ENCODE data around the gene C20orf202.

Gene C20orf202

GRCh38 chr20:1191299-1191698 lies 12.0 kb upstream of the C20orf202 start:
- Histone ChIP-seq H3K4me3 (ENCODE audit: low read length) (no peak overlapping the region), H3K27ac (ENCODE audit: low read length) (no peak overlapping the region), H3K27me3 (ENCODE audit: control insufficient read depth, insufficient read depth, low read length) (peaks cover 1% of the 10 kb centered on the region; the same call in 1 of the 2 replicates), H3K36me3 (ENCODE audit: control insufficient read depth, insufficient read depth, low read length) (no peaks in the 10 kb centered on the region), H3K4me1 (ENCODE audit: control insufficient read depth, insufficient read depth, low read length) (peaks cover 4% of the 10 kb centered on the region), H3K9me3 (ENCODE audit: control insufficient read depth, insufficient read depth, low read length) (no peaks in the 10 kb centered on the region)
- no peak for DNase-seq (ENCODE audit: low read depth, low spot score)
- no CpG with 5 or more reads among the region's 3 CpGs for WGBS (ENCODE audit: insufficient coverage, insufficient read length)

GRCh38 chr20:1195226-1195625 lies 8.0 kb upstream of the C20orf202 start:
- no CpG with 5 or more reads among the region's 1 CpG for WGBS (ENCODE audit: insufficient coverage, insufficient read length)
- Histone ChIP-seq H3K27me3 (ENCODE audit: control insufficient read depth, insufficient read depth, low read length) (peaks cover 1% of the 10 kb centered on the region; the same call in 1 of the 2 replicates), H3K4me3 (ENCODE audit: low read length) (no peak overlapping the region), H3K9me3 (ENCODE audit: control insufficient read depth, insufficient read depth, low read length) (no peaks in the 10 kb centered on the region), H3K36me3 (ENCODE audit: control insufficient read depth, insufficient read depth, low read length) (no peaks in the 10 kb centered on the region), H3K27ac (ENCODE audit: low read length) (no peak overlapping the region), H3K4me1 (ENCODE audit: control insufficient read depth, insufficient read depth, low read length) (no peaks in the 10 kb centered on the region)
- no peak for DNase-seq (ENCODE audit: low read depth, low spot score)

GRCh38 chr20:1196634-1197033 lies 6.6 kb upstream of the C20orf202 start:
- Histone ChIP-seq H3K27ac (ENCODE audit: low read length) (no peak overlapping the region), H3K9me3 (ENCODE audit: control insufficient read depth, insufficient read depth, low read length) (no peaks in the 10 kb centered on the region), H3K36me3 (ENCODE audit: control insufficient read depth, insufficient read depth, low read length) (no peaks in the 10 kb centered on the region), H3K27me3 (ENCODE audit: control insufficient read depth, insufficient read depth, low read length) (no peaks in the 10 kb centered on the region), H3K4me3 (ENCODE audit: low read length) (no peak overlapping the region), H3K4me1 (ENCODE audit: control insufficient read depth, insufficient read depth, low read length) (no peaks in the 10 kb centered on the region)
- no CpG with 5 or more reads among the region's 2 CpGs for WGBS (ENCODE audit: insufficient coverage, insufficient read length)
- DNase-seq (ENCODE audit: low read depth, low spot score): no peak

GRCh38 chr20:1197801-1198200 lies 5.5 kb upstream of the C20orf202 start:
- Histone ChIP-seq H3K36me3 (ENCODE audit: control insufficient read depth, insufficient read depth, low read length) (no peaks in the 10 kb centered on the region), H3K27me3 (ENCODE audit: control insufficient read depth, insufficient read depth, low read length) (no peaks in the 10 kb centered on the region), H3K4me3 (ENCODE audit: low read length) (no peak overlapping the region), H3K4me1 (ENCODE audit: control insufficient read depth, insufficient read depth, low read length) (no peaks in the 10 kb centered on the region), H3K27ac (ENCODE audit: low read length) (no peak overlapping the region), H3K9me3 (ENCODE audit: control insufficient read depth, insufficient read depth, low read length) (no peaks in the 10 kb centered on the region)
- no CpG with 5 or more reads among the region's 7 CpGs for WGBS (ENCODE audit: insufficient coverage, insufficient read length)
- DNase-seq (ENCODE audit: low read depth, low spot score): no peak

GRCh38 chr20:1198751-1199150 lies 4.5 kb upstream of the C20orf202 start:
- DNase-seq (ENCODE audit: low read depth, low spot score): no peak
- no peaks in the 10 kb centered on the region for H3K36me3 ChIP-seq (ENCODE audit: control insufficient read depth, insufficient read depth, low read length)
- H3K27me3 ChIP-seq (ENCODE audit: control insufficient read depth, insufficient read depth, low read length): no peaks in the 10 kb centered on the region
- H3K4me3 ChIP-seq (ENCODE audit: low read length): no peak overlapping the region
- no peaks in the 10 kb centered on the region for H3K9me3 ChIP-seq (ENCODE audit: control insufficient read depth, insufficient read depth, low read length)
- H3K27ac ChIP-seq (ENCODE audit: low read length): no peak overlapping the region
- WGBS (ENCODE audit: insufficient coverage, insufficient read length): no CpG with 5 or more reads among the region's 5 CpGs
- H3K4me1 ChIP-seq (ENCODE audit: control insufficient read depth, insufficient read depth, low read length): no peaks in the 10 kb centered on the region

- Histone ChIP-seq H3K4me1 (ENCODE audit: control insufficient read depth, insufficient read depth, low read length) (no peaks in the 10 kb centered on the region), H3K27ac (ENCODE audit: low read length) (no peak overlapping the region), H3K9me3 (ENCODE audit: control insufficient read depth, insufficient read depth, low read length) (no peaks in the 10 kb centered on the region), H3K36me3 (ENCODE audit: control insufficient read depth, insufficient read depth, low read length) (no peaks in the 10 kb centered on the region), H3K27me3 (ENCODE audit: control insufficient read depth, insufficient read depth, low read length) (no peaks in the 10 kb centered on the region), H3K4me3 (ENCODE audit: low read length) (no peak overlapping the region)
- no CpG with 5 or more reads among the region's 7 CpGs for WGBS (ENCODE audit: insufficient coverage, insufficient read length)
- no peak for DNase-seq (ENCODE audit: low read depth, low spot score)
Observed at GRCh38 chr20:1199212-1199873, 3.9 kb upstream of the C20orf202 start.

GRCh38 chr20:1199964-1200363 lies 3.3 kb upstream of the C20orf202 start:
- DNase-seq (ENCODE audit: low read depth, low spot score): no peak
- H3K9me3 ChIP-seq (ENCODE audit: control insufficient read depth, insufficient read depth, low read length): no peaks in the 10 kb centered on the region
- H3K4me1 ChIP-seq (ENCODE audit: control insufficient read depth, insufficient read depth, low read length): no peaks in the 10 kb centered on the region
- no CpG with 5 or more reads among the region's 1 CpG for WGBS (ENCODE audit: insufficient coverage, insufficient read length)
- H3K27me3 ChIP-seq (ENCODE audit: control insufficient read depth, insufficient read depth, low read length): no peaks in the 10 kb centered on the region
- H3K4me3 ChIP-seq (ENCODE audit: low read length): no peak overlapping the region
- H3K36me3 ChIP-seq (ENCODE audit: control insufficient read depth, insufficient read depth, low read length): no peaks in the 10 kb centered on the region
- no peak overlapping the region for H3K27ac ChIP-seq (ENCODE audit: low read length)

- H3K36me3 ChIP-seq (ENCODE audit: control insufficient read depth, insufficient read depth, low read length): no peaks in the 10 kb centered on the region
- no peaks in the 10 kb centered on the region for H3K27me3 ChIP-seq (ENCODE audit: control insufficient read depth, insufficient read depth, low read length)
- no peak for DNase-seq (ENCODE audit: low read depth, low spot score)
- no peaks in the 10 kb centered on the region for H3K9me3 ChIP-seq (ENCODE audit: control insufficient read depth, insufficient read depth, low read length)
- H3K4me1 ChIP-seq (ENCODE audit: control insufficient read depth, insufficient read depth, low read length): no peaks in the 10 kb centered on the region
- no peak overlapping the region for H3K4me3 ChIP-seq (ENCODE audit: low read length)
- no CpG with 5 or more reads among the region's 5 CpGs for WGBS (ENCODE audit: insufficient coverage, insufficient read length)
- H3K27ac ChIP-seq (ENCODE audit: low read length): no peak overlapping the region
Observed at GRCh38 chr20:1203630-1204029, 376 bp downstream of the C20orf202 start.

GRCh38 chr20:1204113-1204512 lies 859 bp downstream of the C20orf202 start:
- Histone ChIP-seq H3K27me3 (ENCODE audit: control insufficient read depth, insufficient read depth, low read length) (no peaks in the 10 kb centered on the region), H3K4me3 (ENCODE audit: low read length) (no peak overlapping the region), H3K36me3 (ENCODE audit: control insufficient read depth, insufficient read depth, low read length) (no peaks in the 10 kb centered on the region), H3K4me1 (ENCODE audit: control insufficient read depth, insufficient read depth, low read length) (no peaks in the 10 kb centered on the region), H3K27ac (ENCODE audit: low read length) (no peak overlapping the region), H3K9me3 (ENCODE audit: control insufficient read depth, insufficient read depth, low read length) (no peaks in the 10 kb centered on the region)
- no peak for DNase-seq (ENCODE audit: low read depth, low spot score)
- no CpG with 5 or more reads among the region's 5 CpGs for WGBS (ENCODE audit: insufficient coverage, insufficient read length)

GRCh38 chr20:1204576-1204975 lies 1.3 kb downstream of the C20orf202 start:
- Histone ChIP-seq H3K27me3 (ENCODE audit: control insufficient read depth, insufficient read depth, low read length) (no peaks in the 10 kb centered on the region), H3K27ac (ENCODE audit: low read length) (no peak overlapping the region), H3K36me3 (ENCODE audit: control insufficient read depth, insufficient read depth, low read length) (no peaks in the 10 kb centered on the region), H3K9me3 (ENCODE audit: control insufficient read depth, insufficient read depth, low read length) (no peaks in the 10 kb centered on the region), H3K4me1 (ENCODE audit: control insufficient read depth, insufficient read depth, low read length) (no peaks in the 10 kb centered on the region), H3K4me3 (ENCODE audit: low read length) (no peak overlapping the region)
- DNase-seq (ENCODE audit: low read depth, low spot score): no peak
- no CpG with 5 or more reads among the region's 2 CpGs for WGBS (ENCODE audit: insufficient coverage, insufficient read length)

GRCh38 chr20:1205802-1206201 lies 2.5 kb downstream of the C20orf202 start:
- Histone ChIP-seq H3K9me3 (ENCODE audit: control insufficient read depth, insufficient read depth, low read length) (no peaks in the 10 kb centered on the region), H3K27me3 (ENCODE audit: control insufficient read depth, insufficient read depth, low read length) (no peaks in the 10 kb centered on the region), H3K36me3 (ENCODE audit: control insufficient read depth, insufficient read depth, low read length) (no peaks in the 10 kb centered on the region), H3K4me3 (ENCODE audit: low read length) (no peak overlapping the region), H3K4me1 (ENCODE audit: control insufficient read depth, insufficient read depth, low read length) (no peaks in the 10 kb centered on the region), H3K27ac (ENCODE audit: low read length) (no peak overlapping the region)
- DNase-seq (ENCODE audit: low read depth, low spot score): no peak
- no CpG with 5 or more reads among the region's 8 CpGs for WGBS (ENCODE audit: insufficient coverage, insufficient read length)

Measured in iPS DF 6.9 (cell line).